Caco-2 (cell line): ENCODE data around the gene SOX6. TPM values are rescaled to one million over a fixed set of nuclear protein-coding genes. Genes with fewer than 3 reads are reported as not detected.

ENCODE experiments used
- BruUV-seq: library from RNA; stranded (reverse); fragments of 400-500 nt; replicated peaks from 2 replicates; lab custom pipeline; 2021; lab: Mats Ljungman, UMichigan
- CTCF ChIA-PET: fragments of 300-600 bp; sonication (Branson Sonifier 250); formaldehyde crosslinking; loops from one replicate; lab custom pipeline; 2022; ENCODE audit warnings: antibody characterized with exemption; lab: Charles Lee
- POLR2A ChIA-PET: fragments of 300-600 bp; sonication (Branson Sonifier 250); formaldehyde crosslinking; loops from one replicate; lab custom pipeline; 2022; ENCODE audit warnings: antibody characterized with exemption; lab: Charles Lee
- DNase-seq, 2 experiments: peaks; one replicate each; pipeline versions ENCODE4 v3.0.0 to v3.0.0-alpha.2; 2020 to 2022
- H3K27me3 ChIP-seq: replicated peaks from 2 replicates; pipeline ENCODE4 v1.6.0; 2011; ENCODE audit warnings: low read length; ENCODE audit not compliant: control insufficient read depth, insufficient read depth
- H3K36me3 ChIP-seq: 2 replicates; pipeline ENCODE4 v1.5.1; 2011; ENCODE audit warnings: low read length; ENCODE audit not compliant: control insufficient read depth, insufficient read depth
- H3K4me1 ChIP-seq: fragments of 250-450 bp; sonication (Bioruptor Pico); 2 replicates; pipeline ENCODE4 v1.5.1; 2020; ENCODE audit warnings: mild to moderate bottlenecking
- H3K4me3 ChIP-seq: 2 replicates; pipeline ENCODE4 v1.5.1; 2011; ENCODE audit warnings: low read depth, mild to moderate bottlenecking, control low read depth, low read length
- H3K9me3 ChIP-seq: fragments of 250-450 bp; sonication (Bioruptor Pico); 2 replicates; pipeline ENCODE4 v1.5.1; 2020; ENCODE audit warnings: mild to moderate bottlenecking, moderate library complexity
- H3K27ac Mint-ChIP-seq: one replicate; pipeline ENCODE4 v1.8.0; 2022; ENCODE audit warnings: mixed read lengths; ENCODE audit not compliant: unreplicated experiment
- H3K27me3 Mint-ChIP-seq: one replicate; pipeline ENCODE4 v1.8.0; 2022; ENCODE audit warnings: mixed read lengths; ENCODE audit not compliant: insufficient read depth, unreplicated experiment
- H3K36me3 Mint-ChIP-seq: one replicate; pipeline ENCODE4 v1.8.0; 2022; ENCODE audit warnings: mild to moderate bottlenecking, mixed read lengths; ENCODE audit not compliant: insufficient read depth, unreplicated experiment
- H3K4me1 Mint-ChIP-seq: one replicate; pipeline ENCODE4 v1.8.0; 2022; ENCODE audit warnings: low read depth, mixed read lengths; ENCODE audit not compliant: unreplicated experiment
- H3K4me3 Mint-ChIP-seq: one replicate; pipeline ENCODE4 v1.8.0; 2022; ENCODE audit warnings: mild to moderate bottlenecking, moderate library complexity, mixed read lengths; ENCODE audit not compliant: unreplicated experiment
- H3K9me3 Mint-ChIP-seq: one replicate; pipeline ENCODE4 v1.8.0; 2022; ENCODE audit warnings: mixed read lengths; ENCODE audit not compliant: unreplicated experiment
- intact Hi-C: fragments of 100-400 bp; cut with micrococcal nuclease; formaldehyde crosslinking; loops from one replicate; pipeline ENCODE4 v1.10.0; 2022; ENCODE audit not compliant: unreplicated experiment
- total RNA-seq: library from RNA; stranded (reverse); gene quantifications from 2 replicates; pipeline ENCODE4 v1.2.3, GENCODE V29; 2022
- TF ChIP-seq, protein P1 (sequence below), 2 experiments: fragments of 200-600 bp in 1 of 2; IDR thresholded peaks; 1 replicate in 1 of 2; 2 replicates in 1 of 2; pipeline versions ENCODE4 v1.5.1 to v1.8.0; 2011 to 2022; ENCODE audit warnings: antibody characterized with exemption in 1 of 2, control low read depth in 1 of 2, inconsistent platforms in 1 of 2, low read depth in 1 of 2, low read length in 1 of 2, mild to moderate bottlenecking in 1 of 2, moderate library complexity in 1 of 2; ENCODE audit not compliant: insufficient read depth in 1 of 2, severe bottlenecking in 1 of 2, unreplicated experiment in 1 of 2

Gene SOX6
- total RNA-seq, 1 experiment from 2014 or later, result 10.8 TPM

DNA sequence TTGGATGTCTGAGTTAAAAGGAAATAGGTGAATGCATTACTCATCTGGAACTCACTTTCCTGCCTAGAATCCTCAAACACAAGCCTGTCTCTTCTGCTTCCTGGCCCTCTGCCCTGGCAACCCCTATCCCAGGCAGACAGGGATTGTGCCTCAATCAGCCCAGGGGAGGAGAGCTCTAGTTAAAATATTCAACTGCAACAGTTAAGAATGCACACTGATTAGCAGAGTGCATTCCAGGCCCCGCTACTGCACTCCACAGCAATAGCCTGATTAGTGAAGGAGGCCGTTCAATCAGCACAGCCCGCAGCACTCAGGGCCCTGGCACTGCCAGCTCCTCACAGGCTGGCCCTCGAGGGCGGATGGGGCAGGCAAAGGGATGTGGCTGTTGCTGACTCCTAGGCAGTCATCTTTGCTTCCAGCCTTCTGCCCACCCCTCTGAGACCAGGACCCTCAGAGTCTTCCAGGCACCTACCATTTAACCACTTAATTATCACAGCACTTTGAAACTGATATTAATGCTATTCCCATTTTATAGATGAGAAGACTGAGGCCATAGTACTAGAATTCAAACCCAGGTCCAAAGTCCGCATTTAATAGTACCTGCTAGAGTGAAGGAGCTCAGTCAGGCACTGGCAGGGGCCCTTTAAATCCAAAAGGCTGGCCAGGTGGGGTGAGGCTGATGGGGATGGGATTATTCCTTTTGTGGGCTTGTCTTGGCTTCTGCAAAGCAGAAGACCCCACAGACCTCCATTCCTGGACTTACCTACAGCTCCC is 435.3 kb downstream of the SOX6 start:
- Mint-ChIP-seq H3K27me3 (no peaks in the 10 kb centered on the region), H3K27ac (no peak overlapping the region), H3K4me1 (no peaks in the 10 kb centered on the region), H3K36me3 (no peaks in the 10 kb centered on the region), H3K4me3 (no peak overlapping the region), H3K9me3 (no peaks in the 10 kb centered on the region)
- Histone ChIP-seq H3K36me3 (no peaks in the 10 kb centered on the region), H3K9me3 (0 out of 2 replicates have a peak, but pooled peaks cover 3% of the 10 kb centered on the region), H3K4me1 (no peaks in the 10 kb centered on the region), H3K27me3 (no peaks in the 10 kb centered on the region), H3K4me3 (no peak overlapping the region)
- ChIA-PET CTCF (no interaction called here), POLR2A (no interaction called here)
- intact Hi-C loops, result no loop called here
- DNase-seq, result peak in 1 of 2 experiments; percentile 17
- TF ChIP-seq, protein P1, sequence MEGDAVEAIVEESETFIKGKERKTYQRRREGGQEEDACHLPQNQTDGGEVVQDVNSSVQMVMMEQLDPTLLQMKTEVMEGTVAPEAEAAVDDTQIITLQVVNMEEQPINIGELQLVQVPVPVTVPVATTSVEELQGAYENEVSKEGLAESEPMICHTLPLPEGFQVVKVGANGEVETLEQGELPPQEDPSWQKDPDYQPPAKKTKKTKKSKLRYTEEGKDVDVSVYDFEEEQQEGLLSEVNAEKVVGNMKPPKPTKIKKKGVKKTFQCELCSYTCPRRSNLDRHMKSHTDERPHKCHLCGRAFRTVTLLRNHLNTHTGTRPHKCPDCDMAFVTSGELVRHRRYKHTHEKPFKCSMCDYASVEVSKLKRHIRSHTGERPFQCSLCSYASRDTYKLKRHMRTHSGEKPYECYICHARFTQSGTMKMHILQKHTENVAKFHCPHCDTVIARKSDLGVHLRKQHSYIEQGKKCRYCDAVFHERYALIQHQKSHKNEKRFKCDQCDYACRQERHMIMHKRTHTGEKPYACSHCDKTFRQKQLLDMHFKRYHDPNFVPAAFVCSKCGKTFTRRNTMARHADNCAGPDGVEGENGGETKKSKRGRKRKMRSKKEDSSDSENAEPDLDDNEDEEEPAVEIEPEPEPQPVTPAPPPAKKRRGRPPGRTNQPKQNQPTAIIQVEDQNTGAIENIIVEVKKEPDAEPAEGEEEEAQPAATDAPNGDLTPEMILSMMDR (IDR thresholded peaks at IDR 0.05; ENCODE audit: insufficient read depth in 1 of 2, low read depth in 1 of 2, low read length in 1 of 2, severe bottlenecking in 1 of 2, unreplicated experiment in 1 of 2), result no peak
- BruUV-seq, result no TSS peak

DNA sequence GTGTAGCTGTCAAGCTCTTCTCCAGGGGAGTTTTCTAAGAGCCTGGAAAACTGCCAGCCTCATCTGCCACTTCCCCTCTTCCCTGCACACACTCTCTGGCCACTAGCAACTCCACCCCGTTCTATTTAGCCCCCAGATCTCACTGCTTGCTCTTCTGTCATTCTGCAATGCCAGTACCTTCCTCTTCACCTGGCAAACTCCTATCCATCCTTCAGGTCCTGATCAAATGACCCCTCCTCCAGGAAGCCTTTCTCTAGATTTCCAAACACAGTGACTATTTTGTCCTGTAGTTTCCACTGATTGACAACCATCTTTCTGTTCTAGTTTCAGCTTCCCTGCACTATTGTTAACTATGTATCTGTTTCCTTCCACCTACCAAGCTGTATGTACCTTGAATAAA is 437.7 kb downstream of the SOX6 start:
- H3K4me1 Mint-ChIP-seq, result no peaks in the 10 kb centered on the region
- POLR2A ChIA-PET, result no interaction called here
- H3K36me3 Mint-ChIP-seq, result no peaks in the 10 kb centered on the region
- no peaks in the 10 kb centered on the region for H3K9me3 Mint-ChIP-seq
- no TSS peak for BruUV-seq
- intact Hi-C loops, result no loop called here
- no peak overlapping the region for H3K4me3 Mint-ChIP-seq
- H3K9me3 ChIP-seq, result 0 out of 2 replicates have a peak, but pooled peaks cover 3% of the 10 kb centered on the region
- TF ChIP-seq, protein P1 (IDR thresholded peaks at IDR 0.05; ENCODE audit: insufficient read depth in 1 of 2, low read depth in 1 of 2, low read length in 1 of 2, severe bottlenecking in 1 of 2, unreplicated experiment in 1 of 2), result no peak
- H3K4me1 ChIP-seq, result no peaks in the 10 kb centered on the region
- no peaks in the 10 kb centered on the region for H3K27me3 ChIP-seq
- CTCF ChIA-PET, result no interaction called here
- H3K27ac Mint-ChIP-seq, result no peak overlapping the region
- H3K4me3 ChIP-seq, result no peak overlapping the region
- DNase-seq, result no peak
- H3K27me3 Mint-ChIP-seq, result no peaks in the 10 kb centered on the region
- no peaks in the 10 kb centered on the region for H3K36me3 ChIP-seq

DNA sequence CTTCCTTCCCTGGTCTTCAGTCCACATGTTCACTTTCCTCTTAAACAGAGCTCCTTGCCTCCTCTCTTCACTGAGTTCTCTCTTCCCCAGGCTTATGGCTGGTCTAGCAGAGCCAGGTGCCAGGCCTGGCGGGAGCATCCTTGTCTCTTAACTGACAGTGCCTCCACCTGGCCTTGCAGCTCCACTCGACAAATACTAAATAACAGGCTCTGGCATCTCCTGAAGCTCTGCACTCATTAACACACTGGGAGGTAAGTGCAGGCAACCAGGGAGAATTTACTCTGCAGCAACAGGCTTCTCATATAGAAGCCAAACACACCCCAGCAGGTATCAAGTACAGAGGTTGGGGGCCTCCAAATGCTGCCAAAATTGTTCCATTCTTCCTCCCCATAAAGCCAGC is 438.1 kb downstream of the SOX6 start:
- Mint-ChIP-seq H3K27me3 (no peaks in the 10 kb centered on the region), H3K4me1 (no peaks in the 10 kb centered on the region), H3K9me3 (no peaks in the 10 kb centered on the region), H3K36me3 (no peaks in the 10 kb centered on the region), H3K27ac (no peak overlapping the region), H3K4me3 (no peak overlapping the region)
- intact Hi-C loops, result no loop called here
- ChIA-PET POLR2A (no interaction called here), CTCF (no interaction called here)
- Histone ChIP-seq H3K27me3 (no peaks in the 10 kb centered on the region), H3K36me3 (no peaks in the 10 kb centered on the region), H3K9me3 (0 out of 2 replicates have a peak, but pooled peaks cover 3% of the 10 kb centered on the region), H3K4me3 (no peak overlapping the region), H3K4me1 (no peaks in the 10 kb centered on the region)
- TF ChIP-seq, protein P1 (IDR thresholded peaks at IDR 0.05; ENCODE audit: insufficient read depth in 1 of 2, low read depth in 1 of 2, low read length in 1 of 2, severe bottlenecking in 1 of 2, unreplicated experiment in 1 of 2), result no peak
- peak in 1 of 2 experiments; percentile 14 for DNase-seq
- BruUV-seq, result no TSS peak
